IMR-90 (cell line): ENCODE measurements around the gene PRIMA1. TPM values are rescaled to one million over a fixed set of nuclear protein-coding genes. Genes with fewer than 3 reads are reported as not detected.

Experiments used
- ATAC-seq: fragments of 200-7000 bp; cut with Tn5 transposase; 2 replicates; pipeline ENCODE4 v1.9.1; 2020; ENCODE audit warnings: low read depth, mild to moderate bottlenecking, moderate library complexity
- BruUV-seq: library from RNA; stranded (reverse); fragments of 400-500 nt; replicated peaks from 2 replicates; lab custom pipeline; 2021; lab: Mats Ljungman, UMichigan
- CTCF ChIA-PET: fragments of 300-600 bp; formaldehyde crosslinking; extraction: SDS; loops from one replicate; lab custom pipeline; 2021; ENCODE audit warnings: antibody characterized with exemption; lab: Yijun Ruan, JAX
- POLR2A ChIA-PET: fragments of 300-600 bp; sonication (Branson Sonifier 250); formaldehyde crosslinking; loops from one replicate; lab custom pipeline; 2022; ENCODE audit warnings: antibody characterized with exemption; ENCODE audit not compliant: unreplicated experiment; lab: Charles Lee
- DNase-seq: peaks from one replicate; pipeline ENCODE4 v3.0.0; 2013
- H2AFZ ChIP-seq: replicated peaks from 2 replicates; pipeline ENCODE3; 2013; ENCODE audit warnings: low read length, mild to moderate bottlenecking; ENCODE audit not compliant: poor library complexity
- H2AK5ac ChIP-seq: 2 replicates; pipeline ENCODE4 v1.6.1; 2013; ENCODE audit warnings: low read depth, low read length, inconsistent platforms
- H2AK9ac ChIP-seq: replicated peaks from 2 replicates; pipeline ENCODE3; 2013; ENCODE audit warnings: mild to moderate bottlenecking, low read depth, low read length, moderate library complexity; ENCODE audit not compliant: poor library complexity
- H2BK120ac ChIP-seq: 2 replicates; pipeline ENCODE4 v1.6.1; 2013; ENCODE audit warnings: low read depth, low read length, inconsistent platforms
- H2BK15ac ChIP-seq: 3 replicates; pipeline ENCODE4 v1.6.1; 2013; ENCODE audit warnings: low read depth, low read length, inconsistent platforms
- H2BK20ac ChIP-seq: 2 replicates; pipeline ENCODE4 v1.6.1; 2013; ENCODE audit warnings: low read depth, mild to moderate bottlenecking, inconsistent platforms, low read length, moderate library complexity
- H2BK5ac ChIP-seq: 2 replicates; pipeline ENCODE4 v1.6.1; 2013; ENCODE audit warnings: mild to moderate bottlenecking, low read depth, low read length, inconsistent platforms; ENCODE audit not compliant: poor library complexity, severe bottlenecking
- H3K14ac ChIP-seq: replicated peaks from 2 replicates; pipeline ENCODE4 v1.6.1; 2013; ENCODE audit warnings: low read depth, low read length, inconsistent platforms
- H3K18ac ChIP-seq: 2 replicates; pipeline ENCODE4 v1.6.1; 2013; ENCODE audit warnings: low read depth, low read length, control low read depth
- H3K23ac ChIP-seq: 2 replicates; pipeline ENCODE4 v1.6.1; 2013; ENCODE audit warnings: low read depth, low read length, inconsistent platforms
- H3K27ac ChIP-seq: 2 replicates; pipeline ENCODE4 v1.5.1; 2013; ENCODE audit warnings: mild to moderate bottlenecking, control low read depth, low read length; ENCODE audit not compliant: insufficient read depth
- H3K27me3 ChIP-seq: 2 replicates; pipeline ENCODE4 v1.6.1; 2013; ENCODE audit warnings: low read length; ENCODE audit not compliant: control insufficient read depth, insufficient read depth
- H3K36me3 ChIP-seq: 2 replicates; pipeline ENCODE4 v1.6.1; 2013; ENCODE audit warnings: low read length, mixed read lengths; ENCODE audit not compliant: control insufficient read depth, insufficient read depth
- H3K4ac ChIP-seq: 2 replicates; pipeline ENCODE4 v1.6.1; 2013; ENCODE audit warnings: low read depth, low read length, inconsistent platforms
- H3K4me1 ChIP-seq: 2 replicates; pipeline ENCODE4 v1.6.1; 2013; ENCODE audit warnings: low read length, mixed read lengths; ENCODE audit not compliant: control insufficient read depth, insufficient read depth
- H3K4me2 ChIP-seq: 2 replicates; pipeline ENCODE4 v1.6.1; 2013; ENCODE audit warnings: low read depth, mild to moderate bottlenecking, control low read depth, low read length, moderate library complexity
- H3K4me3 ChIP-seq: 2 replicates; pipeline ENCODE4 v1.5.1; 2013; ENCODE audit warnings: low read depth, mild to moderate bottlenecking, control low read depth, low read length, moderate library complexity; ENCODE audit not compliant: insufficient read depth
- H3K56ac ChIP-seq: 2 replicates; pipeline ENCODE4 v1.6.1; 2013; ENCODE audit warnings: low read length, inconsistent platforms; ENCODE audit not compliant: insufficient read depth; ENCODE audit errors: extremely low read depth
- H3K79me1 ChIP-seq, 2 experiments: 2 replicates each; pipeline ENCODE4 v1.6.1; 2013; ENCODE audit warnings: low read length in 2 of 2, inconsistent platforms in 1 of 2, low read depth in 1 of 2
- H3K9ac ChIP-seq: 2 replicates; pipeline ENCODE4 v1.6.1; 2013; ENCODE audit warnings: low read depth, low read length, control low read depth
- H3K9me1 ChIP-seq: 2 replicates; pipeline ENCODE4 v1.6.1; 2013; ENCODE audit warnings: low read length, inconsistent platforms; ENCODE audit not compliant: insufficient read depth
- H3K9me3 ChIP-seq: 2 replicates; pipeline ENCODE4 v1.6.1; 2013; ENCODE audit warnings: low read length; ENCODE audit not compliant: control insufficient read depth, insufficient read depth
- H4K20me1 ChIP-seq: 2 replicates; pipeline ENCODE4 v1.6.1; 2013; ENCODE audit warnings: low read length, inconsistent platforms; ENCODE audit not compliant: insufficient read depth
- H4K5ac ChIP-seq: 2 replicates; pipeline ENCODE4 v1.6.1; 2013; ENCODE audit warnings: mild to moderate bottlenecking, low read depth, low read length, control low read depth
- H4K8ac ChIP-seq, 2 experiments: 2 replicates each; pipeline ENCODE4 v1.6.1; 2013; ENCODE audit warnings: low read depth in 2 of 2, low read length in 2 of 2, control low read depth in 1 of 2, inconsistent platforms in 1 of 2
- H4K91ac ChIP-seq: 2 replicates; pipeline ENCODE4 v1.6.1; 2013; ENCODE audit warnings: low read depth, low read length, inconsistent platforms; ENCODE audit not compliant: insufficient read depth
- BHLHE40 ChIP-seq: fragments of 150-350 bp; IDR thresholded peaks from 2 replicates; pipeline ENCODE4 v1.6.1; 2016; ENCODE audit warnings: mild to moderate bottlenecking, low read depth, low read length
- CHD1 ChIP-seq: IDR thresholded peaks from 2 replicates; pipeline ENCODE4 v1.6.1; 2012; ENCODE audit warnings: low read depth, low read length, improper control_type of control experiment
- ELK1 ChIP-seq: fragments of 150-350 bp; IDR thresholded peaks from 2 replicates; pipeline ENCODE4 v1.6.1; 2016; ENCODE audit warnings: low read depth, mild to moderate bottlenecking, low read length, moderate library complexity, borderline replicate concordance
- FOS ChIP-seq: fragments of 150-350 bp; IDR thresholded peaks from 2 replicates; pipeline ENCODE4 v1.6.1; 2016; ENCODE audit warnings: low read depth, low read length
- MXI1 ChIP-seq: IDR thresholded peaks from 2 replicates; pipeline ENCODE4 v1.6.1; 2012; ENCODE audit warnings: low read depth, mild to moderate bottlenecking, low read length, moderate library complexity, borderline replicate concordance
- WGBS, 2 experiments: methylation state at CpG; one replicate each; pipeline versions ENCODE4 v1.1.5 to v1.1.7; 2013; ENCODE audit warnings: missing lambda C conversion rate in 2 of 2; ENCODE audit not compliant: insufficient read length in 1 of 2; ENCODE audit errors: extremely low coverage in 2 of 2; 5-methylcytosine and 5-hydroxymethylcytosine counted together
- dilution Hi-C: fragments of 300-500 bp; cut with HindIII; formaldehyde crosslinking; loops from one replicate; pipeline ENCODE4 v1.14.3; 2018; ENCODE audit warnings: low sequenced_read_pairs; ENCODE audit not compliant: unreplicated experiment
- in situ Hi-C: fragments of 300-500 bp; cut with MboI; formaldehyde crosslinking; loops from 3 replicates; pipeline ENCODE4 v1.14.3; 2019; ENCODE audit warnings: low sequenced_read_pairs, inconsistent platforms, mixed read lengths
- intact Hi-C: fragments of 100-400 bp; cut with micrococcal nuclease; formaldehyde crosslinking; loops from 2 replicates; pipeline ENCODE4 v1.10.0; 2022
- polyA plus RNA-seq, 3 experiments: library from polyadenylated mRNA; depleted of rRNA; stranded (reverse); fragments of >200 nt; gene quantifications; 2 replicates each; pipeline ENCODE4 v1.2.3, GENCODE V29; 2012; ENCODE audit warnings: low replicate concordance in 1 of 3
- total RNA-seq: library from RNA; depleted of rRNA; stranded (reverse); fragments of >200 nt; gene quantifications from 2 replicates; pipeline ENCODE4 v1.2.3, GENCODE V29; 2012

Gene PRIMA1
- total and polyA plus RNA-seq, 2 of the 4 experiments (the other 2 are of a cell fraction), result not detected

DNA sequence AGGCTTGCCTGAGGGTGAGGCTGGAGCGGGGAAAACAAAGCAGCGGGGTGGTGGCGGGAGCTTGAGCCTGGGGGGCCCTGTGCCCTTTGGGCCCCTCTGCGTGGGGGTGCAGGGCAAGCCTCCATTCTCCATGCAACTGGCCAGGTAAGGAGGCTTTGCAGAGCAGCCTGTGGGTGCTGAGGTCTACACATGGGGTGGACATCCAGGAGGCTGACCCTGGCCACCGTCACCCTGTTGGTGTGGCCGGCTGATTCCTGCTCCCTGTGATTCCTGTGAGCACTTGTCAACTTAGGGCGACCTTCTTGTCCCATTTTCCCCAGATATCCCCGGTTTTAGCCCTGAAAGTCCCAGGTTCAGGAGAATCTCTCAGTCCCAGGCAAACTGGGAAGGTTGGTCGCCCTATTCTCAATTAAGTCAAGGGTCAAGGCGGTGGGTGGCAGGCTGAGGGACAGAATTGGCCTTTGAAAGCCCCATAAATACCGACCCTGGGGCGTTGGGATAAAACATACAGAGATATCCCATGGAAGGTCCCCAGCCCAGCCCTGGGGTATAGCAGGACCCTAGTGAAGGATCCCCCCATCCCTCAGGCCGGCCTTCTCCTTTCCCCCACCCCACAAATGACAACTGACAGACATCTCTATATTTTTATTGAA, 70.5 kb downstream of the PRIMA1 start:
- Histone ChIP-seq H4K91ac (no peak overlapping the region), H3K14ac (no peak overlapping the region), H4K5ac (no peak overlapping the region), H3K79me1 (no peaks in the 10 kb centered on the region), H3K18ac (no peak overlapping the region), H2BK5ac (no peak overlapping the region), H3K4me3 (no peak overlapping the region), H2AK9ac (no peak overlapping the region), H2BK15ac (no peak overlapping the region), H3K9ac (no peak overlapping the region), H3K23ac (no peak overlapping the region), H3K4ac (no peak overlapping the region), H3K4me1 (no peaks in the 10 kb centered on the region), H3K36me3 (no peaks in the 10 kb centered on the region), H3K4me2 (no peak overlapping the region), H3K9me3 (peaks cover 19% of the 10 kb centered on the region), H3K56ac (no peak overlapping the region), H2BK120ac (no peak overlapping the region), H3K27me3 (no peaks in the 10 kb centered on the region), H4K8ac (no peak overlapping the region), H3K27ac (no peak overlapping the region), H4K20me1 (no peaks in the 10 kb centered on the region), H3K9me1 (no peaks in the 10 kb centered on the region), H2AK5ac (no peak overlapping the region), H2BK20ac (no peak overlapping the region), H2AFZ (no peak overlapping the region)
- no peak for ATAC-seq
- in situ Hi-C loops (no loop called here), dilution Hi-C loops (no loop called here), intact Hi-C loops (no loop called here)
- ChIA-PET CTCF (no interaction called here), POLR2A (no interaction called here)
- WGBS, 2 experiments, result 60% methylated on average over 5 of the region's 13 CpGs; no CpG with 5 or more reads in 1 of the 2 experiments
- BruUV-seq, result no TSS peak
- TF ChIP-seq BHLHE40 (no peak), CHD1 (no peak), ELK1 (no peak), MXI1 (no peak), FOS (no peak)
- DNase-seq, result no peak
